Vagina (tissue), 2 donors: ENCODE data around the gene RFTN1. TPM values are rescaled to one million over a fixed set of nuclear protein-coding genes. Genes with fewer than 3 reads are reported as not detected.

Source experiments
- DNase-seq, 2 donors: peaks; one replicate each; pipeline ENCODE4 v3.0.0-alpha.2; 2017; ENCODE audit errors: extremely low spot score in 2 of 2
- H3K27ac ChIP-seq: fragments of 200-600 bp; sonication (generic); one replicate; pipeline ENCODE4 v1.5.1; 2019
- H3K27me3 ChIP-seq: fragments of 200-600 bp; sonication (generic); one replicate; pipeline ENCODE4 v1.5.1; 2019
- H3K36me3 ChIP-seq, 2 donors: fragments of 200-600 bp; sonication (generic); one replicate each; pipeline ENCODE4 v1.5.1; 2017 to 2019
- H3K4me1 ChIP-seq: fragments of 200-600 bp; sonication (generic); one replicate; pipeline ENCODE4 v1.5.1; 2019
- H3K4me3 ChIP-seq, 2 donors: fragments of 200-600 bp; sonication (generic); 1 replicate in 1 of 2; 2 replicates in 1 of 2; pipeline ENCODE4 v1.5.1; 2016 to 2019
- H3K9me3 ChIP-seq: fragments of 200-600 bp; sonication (generic); one replicate; pipeline ENCODE4 v1.5.1; 2019
- POLR2A ChIP-seq, 2 donors: fragments of 450-650 bp; IDR thresholded peaks; one replicate each; pipeline ENCODE4 v1.6.1; 2017; ENCODE audit warnings: antibody characterized with exemption in 2 of 2, mild to moderate bottlenecking in 2 of 2, moderate library complexity in 2 of 2
- POLR2AphosphoS5 ChIP-seq, 2 donors: sonication (generic); formaldehyde crosslinking; IDR thresholded peaks; one replicate each; pipeline ENCODE4 v1.9.0; 2017; ENCODE audit warnings: antibody characterized with exemption in 2 of 2, mild to moderate bottlenecking in 2 of 2, low read depth in 1 of 2; ENCODE audit not compliant: insufficient read depth in 1 of 2
- intact Hi-C: fragments of 100-400 bp; cut with DNase I; formaldehyde crosslinking; loops from one replicate; pipeline ENCODE4 v1.15.1; 2023
- total RNA-seq: library from RNA; depleted of rRNA; stranded (reverse); fragments of >200 nt; gene quantifications from one replicate; pipeline ENCODE4 v1.2.3, GENCODE V29; 2016
- TF ChIP-seq, protein P1 (sequence below), 3 experiments: fragments of 450-650 bp in 2 of 3; fragments of 200-600 bp in 1 of 3; sonication (generic) in 1 of 3; IDR thresholded peaks; one replicate each; pipeline ENCODE4 v1.5.1; 2017 to 2019; ENCODE audit warnings: antibody characterized with exemption in 3 of 3, mild to moderate bottlenecking in 2 of 3, moderate library complexity in 2 of 3

RFTN1 gene
- total RNA-seq, 1 donor from 2014 or later: 47.4 TPM

DNA sequence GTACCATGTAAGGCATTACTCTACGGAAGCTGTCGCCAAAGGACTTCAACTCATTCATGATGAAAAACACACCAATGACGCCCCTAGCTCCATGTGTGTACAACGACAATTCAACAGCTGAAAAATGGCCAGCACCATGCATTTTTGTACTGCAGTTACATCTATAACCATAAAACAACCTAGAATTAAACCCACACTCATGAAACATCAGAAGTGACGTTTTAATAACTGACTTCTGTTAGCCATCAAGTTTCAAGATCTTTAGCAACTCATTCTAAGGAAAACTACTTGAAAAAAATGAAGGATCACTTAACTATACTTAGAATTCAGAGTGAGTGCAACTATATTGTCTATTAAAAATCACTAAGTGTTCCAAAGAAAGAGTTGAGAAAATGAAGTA is 84.9 kb downstream of the RFTN1 start:
- Histone ChIP-seq H3K27ac (no peak overlapping the region), H3K27me3 (no peaks in the 10 kb centered on the region), H3K4me1 (peaks cover 12% of the 10 kb centered on the region), H3K9me3 (no peaks in the 10 kb centered on the region), H3K36me3 (no peaks in the 10 kb centered on the region), H3K4me3 (no peak overlapping the region)
- TF ChIP-seq POLR2A (IDR thresholded peaks at IDR 0.05) (no peak), POLR2AphosphoS5 (IDR thresholded peaks at IDR 0.05; ENCODE audit: insufficient read depth in 1 of 2, low read depth in 1 of 2) (no peak)
- TF ChIP-seq, protein P1, sequence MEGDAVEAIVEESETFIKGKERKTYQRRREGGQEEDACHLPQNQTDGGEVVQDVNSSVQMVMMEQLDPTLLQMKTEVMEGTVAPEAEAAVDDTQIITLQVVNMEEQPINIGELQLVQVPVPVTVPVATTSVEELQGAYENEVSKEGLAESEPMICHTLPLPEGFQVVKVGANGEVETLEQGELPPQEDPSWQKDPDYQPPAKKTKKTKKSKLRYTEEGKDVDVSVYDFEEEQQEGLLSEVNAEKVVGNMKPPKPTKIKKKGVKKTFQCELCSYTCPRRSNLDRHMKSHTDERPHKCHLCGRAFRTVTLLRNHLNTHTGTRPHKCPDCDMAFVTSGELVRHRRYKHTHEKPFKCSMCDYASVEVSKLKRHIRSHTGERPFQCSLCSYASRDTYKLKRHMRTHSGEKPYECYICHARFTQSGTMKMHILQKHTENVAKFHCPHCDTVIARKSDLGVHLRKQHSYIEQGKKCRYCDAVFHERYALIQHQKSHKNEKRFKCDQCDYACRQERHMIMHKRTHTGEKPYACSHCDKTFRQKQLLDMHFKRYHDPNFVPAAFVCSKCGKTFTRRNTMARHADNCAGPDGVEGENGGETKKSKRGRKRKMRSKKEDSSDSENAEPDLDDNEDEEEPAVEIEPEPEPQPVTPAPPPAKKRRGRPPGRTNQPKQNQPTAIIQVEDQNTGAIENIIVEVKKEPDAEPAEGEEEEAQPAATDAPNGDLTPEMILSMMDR (IDR thresholded peaks at IDR 0.05): no peak
- intact Hi-C loops: no loop called here
- no peak for DNase-seq

DNA sequence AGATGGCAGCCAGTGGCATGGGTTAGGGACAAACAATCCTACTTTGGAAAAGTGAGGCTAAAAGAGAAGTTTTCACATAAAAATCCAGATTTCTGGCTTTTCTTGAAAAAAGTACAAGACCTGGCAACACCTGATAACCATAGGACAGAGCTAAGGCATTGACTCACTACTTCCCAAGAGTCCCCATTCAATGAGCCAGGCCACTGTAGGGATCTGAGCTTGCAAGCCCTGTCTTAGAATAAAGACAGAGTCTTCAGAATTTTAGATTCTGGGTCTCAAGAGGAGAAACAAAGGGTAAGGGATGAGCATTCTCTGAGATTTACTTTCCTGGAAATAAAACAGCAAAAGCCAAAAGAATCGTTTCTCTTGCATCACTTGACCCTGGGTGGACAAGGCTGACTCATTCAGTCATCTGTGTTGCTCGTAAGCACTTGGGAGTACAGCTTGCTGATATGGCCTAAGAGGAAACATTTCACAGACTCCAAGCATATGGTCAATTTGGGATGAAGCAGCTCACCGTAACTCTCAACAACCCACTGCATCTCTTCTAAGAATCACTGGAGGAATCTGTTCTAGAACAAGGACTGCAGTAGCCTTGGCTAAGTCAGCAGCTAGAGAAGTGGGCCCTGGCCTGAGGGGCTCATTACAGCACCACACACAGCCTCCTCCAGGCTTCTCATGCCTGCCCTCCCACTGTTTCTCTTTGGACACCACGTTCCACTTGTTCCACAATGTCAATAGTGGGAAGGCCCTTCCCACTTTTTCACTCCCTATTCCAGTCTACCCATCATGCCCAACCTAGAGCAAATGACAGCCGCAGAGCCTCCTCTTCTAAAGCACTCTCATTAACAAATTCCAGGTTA is 86.2 kb downstream of the RFTN1 start:
- Histone ChIP-seq H3K4me3 (no peak overlapping the region), H3K27me3 (no peaks in the 10 kb centered on the region), H3K4me1 (peaks cover 12% of the 10 kb centered on the region), H3K36me3 (no peaks in the 10 kb centered on the region), H3K9me3 (no peaks in the 10 kb centered on the region), H3K27ac (peak overlapping the region; percentile 70)
- TF ChIP-seq POLR2A (IDR thresholded peaks at IDR 0.05) (no peak), POLR2AphosphoS5 (IDR thresholded peaks at IDR 0.05; ENCODE audit: insufficient read depth in 1 of 2, low read depth in 1 of 2) (peak; percentile 30 to 71)
- TF ChIP-seq, protein P1 (IDR thresholded peaks at IDR 0.05): no peak
- intact Hi-C loops: no loop called here
- DNase-seq: no peak

DNA sequence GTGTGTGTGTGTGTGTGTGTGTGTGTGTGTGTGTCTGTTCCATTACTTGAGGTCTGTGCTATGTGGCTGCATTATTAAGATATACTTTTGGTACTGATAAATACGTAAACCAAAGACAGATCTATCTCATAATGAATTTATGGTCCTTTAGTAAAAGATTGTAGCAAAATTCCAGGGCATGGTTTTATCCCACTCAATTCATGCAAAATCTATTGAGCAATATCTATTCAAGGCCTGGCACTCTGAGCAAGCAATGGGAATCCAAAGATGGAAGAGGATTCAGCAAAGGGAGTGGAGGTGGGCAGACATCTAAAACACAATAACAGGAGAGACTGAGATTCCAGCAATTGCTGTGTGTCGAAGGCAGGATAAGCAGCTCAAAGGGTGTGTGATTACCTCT is 86.8 kb downstream of the RFTN1 start:
- Histone ChIP-seq H3K9me3 (no peaks in the 10 kb centered on the region), H3K36me3 (no peaks in the 10 kb centered on the region), H3K27me3 (no peaks in the 10 kb centered on the region), H3K27ac (peak overlapping the region; percentile 66), H3K4me3 (no peak overlapping the region), H3K4me1 (peaks cover 12% of the 10 kb centered on the region)
- intact Hi-C loops: no loop called here
- no peak for DNase-seq
- no peak for TF ChIP-seq POLR2AphosphoS5 (IDR thresholded peaks at IDR 0.05; ENCODE audit: insufficient read depth in 1 of 2, low read depth in 1 of 2)
- TF ChIP-seq, protein P1 (IDR thresholded peaks at IDR 0.05): no peak
- TF ChIP-seq POLR2A (IDR thresholded peaks at IDR 0.05): no peak

DNA sequence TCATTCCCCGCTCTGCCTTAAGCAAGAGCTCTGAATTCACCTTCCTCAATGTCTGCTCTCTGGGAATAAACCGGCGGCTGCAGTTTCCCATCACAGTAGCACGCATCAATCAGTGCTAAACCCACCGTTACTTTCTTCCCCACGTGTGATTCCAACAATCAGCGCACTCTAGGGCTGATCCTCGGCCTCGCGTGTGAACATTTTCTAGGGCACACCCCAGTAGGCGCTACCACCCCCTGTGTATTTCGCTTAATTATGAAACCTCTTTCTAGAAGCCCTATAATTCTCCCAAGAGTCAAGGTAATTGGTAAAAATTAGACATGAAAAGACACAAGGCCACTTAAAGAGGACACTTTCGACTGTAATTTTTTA is 87.5 kb downstream of the RFTN1 start:
- no peak overlapping the region for H3K27ac ChIP-seq
- H3K27me3 ChIP-seq: no peaks in the 10 kb centered on the region
- TF ChIP-seq POLR2A (IDR thresholded peaks at IDR 0.05) (no peak), POLR2AphosphoS5 (IDR thresholded peaks at IDR 0.05; ENCODE audit: insufficient read depth in 1 of 2, low read depth in 1 of 2) (no peak)
- TF ChIP-seq, protein P1 (IDR thresholded peaks at IDR 0.05): no peak
- no peak for DNase-seq
- intact Hi-C loops: no loop called here
- peaks cover 12% of the 10 kb centered on the region for H3K4me1 ChIP-seq
- H3K9me3 ChIP-seq: no peaks in the 10 kb centered on the region
- no peaks in the 10 kb centered on the region for H3K36me3 ChIP-seq
- H3K4me3 ChIP-seq: no peak overlapping the region

DNA sequence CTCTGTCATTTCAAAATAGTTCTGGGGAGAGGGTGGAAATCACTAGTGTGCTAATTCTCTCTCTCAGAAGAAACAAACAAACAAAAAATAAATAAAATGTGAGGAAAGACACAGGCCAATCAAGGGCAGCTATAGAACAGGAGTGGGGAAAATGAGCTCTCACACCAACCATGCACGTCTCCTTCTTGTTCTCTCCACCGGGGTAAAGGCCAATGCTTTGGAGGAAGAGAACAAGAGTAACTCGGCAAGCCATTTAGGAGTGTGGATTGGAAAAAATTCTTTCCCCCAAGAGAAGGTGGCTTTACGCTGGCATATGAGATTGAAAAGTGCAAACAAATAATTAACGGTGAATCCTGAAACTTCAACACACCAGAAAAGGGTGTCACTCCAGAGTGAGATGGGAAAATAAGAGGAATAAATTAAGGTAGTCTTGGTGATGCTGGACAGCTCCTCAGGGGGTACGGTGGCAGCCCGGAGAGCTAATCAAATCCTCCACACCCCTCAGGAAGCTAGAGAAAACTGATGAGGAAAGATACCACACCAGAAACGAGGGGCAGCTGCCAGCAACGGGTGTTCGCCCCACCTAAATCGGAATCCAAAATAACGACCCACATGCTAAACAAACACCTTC is 88.0 kb downstream of the RFTN1 start:
- DNase-seq: no peak
- TF ChIP-seq, protein P1 (IDR thresholded peaks at IDR 0.05): no peak
- no peak for TF ChIP-seq POLR2A (IDR thresholded peaks at IDR 0.05)
- no peak overlapping the region for H3K27ac ChIP-seq
- no peaks in the 10 kb centered on the region for H3K36me3 ChIP-seq
- no peak overlapping the region for H3K4me3 ChIP-seq
- intact Hi-C loops: no loop called here
- H3K4me1 ChIP-seq: peaks cover 12% of the 10 kb centered on the region
- no peaks in the 10 kb centered on the region for H3K27me3 ChIP-seq
- no peaks in the 10 kb centered on the region for H3K9me3 ChIP-seq
